ENCODE measurements around the gene SKP1. TPM values are rescaled to one million over a fixed set of nuclear protein-coding genes. Genes with fewer than 3 reads are reported as not detected.

SKP1 gene
- total RNA-seq, 1 experiment from 2014 or later: 245 TPM

GRCh38 chr5:134148316-134148715 is 28.4 kb downstream of the SKP1 start:
- Histone ChIP-seq H3K27me3 (ENCODE audit: insufficient read depth, low read length) (no peaks in the 10 kb centered on the region), H3K79me2 (ENCODE audit: insufficient read depth, low read length) (peaks cover 53% of the 10 kb centered on the region), H3K4me3 (replicated peaks in 1 of 2; ENCODE audit: low read depth in 1 of 2, low read length in 2 of 2) (no peak overlapping the region), H3K4me1 (ENCODE audit: control insufficient read depth in 1 of 2, insufficient read depth in 2 of 2, low read length in 2 of 2) (no peaks in the 10 kb centered on the region), H2AFZ (ENCODE audit: low read depth, low read length, poor library complexity, severe bottlenecking) (no peak overlapping the region), H3K27ac (ENCODE audit: low read depth, low read length) (no peak overlapping the region), H3K36me3 (ENCODE audit: control insufficient read depth in 1 of 2, insufficient read depth in 2 of 2, low read length in 2 of 2) (peaks cover 24 to 67% of the 10 kb centered on the region in 2 experiments), H3K9me2 (ENCODE audit: insufficient read depth) (no peaks in the 10 kb centered on the region), H3K9ac (ENCODE audit: low read length) (no peak overlapping the region), H4K20me1 (ENCODE audit: insufficient read depth) (peaks cover 6% of the 10 kb centered on the region), H3K4me2 (ENCODE audit: low read length) (no peak overlapping the region), H3K9me3 (ENCODE audit: control insufficient read depth in 1 of 2, insufficient read depth in 1 of 2, low read depth in 1 of 2, low read length in 2 of 2) (no peaks in the 10 kb centered on the region)
- POLR2A ChIA-PET: no interaction called here
- RAD21 ChIA-PET (ENCODE audit: low non-redundant PET in 1 of 2, low total read pairs in 2 of 2, uncharacterized antibody in 2 of 2, unreplicated experiment in 2 of 2): no interaction called here
- BruUV-seq (replicated peaks): no TSS peak
- no peak for ATAC-seq
- TF ChIP-seq SRF (IDR thresholded peaks at IDR 0.05; ENCODE audit: low read depth) (no peak), TCF7L2 (IDR thresholded peaks at IDR 0.05; ENCODE audit: borderline replicate concordance, extremely low read depth, insufficient read depth, insufficient read length) (no peak), ATF3 (IDR thresholded peaks at IDR 0.05) (no peak)
- DNase-seq (ENCODE audit: low read depth, low spot score): no peak
- CTCF ChIA-PET: interaction anchor here (1.0 to 2.2 kb wide), 2 partner anchors 10 to 109 kb away, joined by 5 read pairs; no protein-coding TSS in a partner anchor
- intact Hi-C loops (cut with micrococcal nuclease): no loop called here

- peaks cover 56% of the 10 kb centered on the region for H3K79me2 ChIP-seq (ENCODE audit: insufficient read depth, low read length)
- ChIA-PET CTCF (interaction anchor here (1.4 to 2.2 kb wide), 3 partner anchors 8 to 143 kb away, joined by 3 to 15 read pairs (median 5); no protein-coding TSS in a partner anchor), POLR2A (no interaction called here), RAD21 (ENCODE audit: low non-redundant PET in 1 of 2, low total read pairs in 2 of 2, uncharacterized antibody in 2 of 2, unreplicated experiment in 2 of 2) (no interaction called here)
- H3K27me3 ChIP-seq (ENCODE audit: insufficient read depth, low read length): no peaks in the 10 kb centered on the region
- peaks cover 21 to 66% of the 10 kb centered on the region in 2 experiments for H3K36me3 ChIP-seq (ENCODE audit: control insufficient read depth in 1 of 2, insufficient read depth in 2 of 2, low read length in 2 of 2)
- no peak overlapping the region for H3K9ac ChIP-seq (ENCODE audit: low read length)
- H3K4me2 ChIP-seq (ENCODE audit: low read length): no peak overlapping the region
- no TSS peak for BruUV-seq (replicated peaks)
- no peak overlapping the region for H3K4me3 ChIP-seq (replicated peaks in 1 of 2; ENCODE audit: low read depth in 1 of 2, low read length in 2 of 2)
- TF ChIP-seq ZBTB33 (IDR thresholded peaks at IDR 0.05; ENCODE audit: extremely low read depth, insufficient replicate concordance, low read length) (no peak), TCF7L2 (IDR thresholded peaks at IDR 0.05; ENCODE audit: borderline replicate concordance, extremely low read depth, insufficient read depth, insufficient read length) (no peak), SP1 (IDR thresholded peaks at IDR 0.05; ENCODE audit: low read depth) (no peak), MAX (IDR thresholded peaks at IDR 0.05) (no peak), CBX3 (IDR thresholded peaks at IDR 0.05; ENCODE audit: low read depth) (no peak), EZH2 (IDR thresholded peaks at IDR 0.05) (no peak), SIN3A (IDR thresholded peaks at IDR 0.05; ENCODE audit: low read depth) (no peak), ATF3 (IDR thresholded peaks at IDR 0.05) (no peak)
- H4K20me1 ChIP-seq (ENCODE audit: insufficient read depth): peaks cover 6% of the 10 kb centered on the region
- no peak overlapping the region for H2AFZ ChIP-seq (ENCODE audit: low read depth, low read length, poor library complexity, severe bottlenecking)
- no peaks in the 10 kb centered on the region for H3K9me3 ChIP-seq (ENCODE audit: control insufficient read depth in 1 of 2, insufficient read depth in 1 of 2, low read depth in 1 of 2, low read length in 2 of 2)
- H3K27ac ChIP-seq (ENCODE audit: low read depth, low read length): no peak overlapping the region
- intact Hi-C loops (cut with micrococcal nuclease): loop anchor here (1.0 to 2.0 kb wide), 2 partner anchors 44 to 108 kb away; no protein-coding TSS in a partner anchor
- H3K9me2 ChIP-seq (ENCODE audit: insufficient read depth): no peaks in the 10 kb centered on the region
- no peaks in the 10 kb centered on the region for H3K4me1 ChIP-seq (ENCODE audit: control insufficient read depth in 1 of 2, insufficient read depth in 2 of 2, low read length in 2 of 2)
- no peak for DNase-seq (ENCODE audit: low read depth, low spot score)
- no peak for ATAC-seq
These were observed 29.9 kb downstream of the SKP1 start for GRCh38 chr5:134146651-134147518.
